ENCODE measurements around the gene IGSF9.

IGSF9 gene, protein sequence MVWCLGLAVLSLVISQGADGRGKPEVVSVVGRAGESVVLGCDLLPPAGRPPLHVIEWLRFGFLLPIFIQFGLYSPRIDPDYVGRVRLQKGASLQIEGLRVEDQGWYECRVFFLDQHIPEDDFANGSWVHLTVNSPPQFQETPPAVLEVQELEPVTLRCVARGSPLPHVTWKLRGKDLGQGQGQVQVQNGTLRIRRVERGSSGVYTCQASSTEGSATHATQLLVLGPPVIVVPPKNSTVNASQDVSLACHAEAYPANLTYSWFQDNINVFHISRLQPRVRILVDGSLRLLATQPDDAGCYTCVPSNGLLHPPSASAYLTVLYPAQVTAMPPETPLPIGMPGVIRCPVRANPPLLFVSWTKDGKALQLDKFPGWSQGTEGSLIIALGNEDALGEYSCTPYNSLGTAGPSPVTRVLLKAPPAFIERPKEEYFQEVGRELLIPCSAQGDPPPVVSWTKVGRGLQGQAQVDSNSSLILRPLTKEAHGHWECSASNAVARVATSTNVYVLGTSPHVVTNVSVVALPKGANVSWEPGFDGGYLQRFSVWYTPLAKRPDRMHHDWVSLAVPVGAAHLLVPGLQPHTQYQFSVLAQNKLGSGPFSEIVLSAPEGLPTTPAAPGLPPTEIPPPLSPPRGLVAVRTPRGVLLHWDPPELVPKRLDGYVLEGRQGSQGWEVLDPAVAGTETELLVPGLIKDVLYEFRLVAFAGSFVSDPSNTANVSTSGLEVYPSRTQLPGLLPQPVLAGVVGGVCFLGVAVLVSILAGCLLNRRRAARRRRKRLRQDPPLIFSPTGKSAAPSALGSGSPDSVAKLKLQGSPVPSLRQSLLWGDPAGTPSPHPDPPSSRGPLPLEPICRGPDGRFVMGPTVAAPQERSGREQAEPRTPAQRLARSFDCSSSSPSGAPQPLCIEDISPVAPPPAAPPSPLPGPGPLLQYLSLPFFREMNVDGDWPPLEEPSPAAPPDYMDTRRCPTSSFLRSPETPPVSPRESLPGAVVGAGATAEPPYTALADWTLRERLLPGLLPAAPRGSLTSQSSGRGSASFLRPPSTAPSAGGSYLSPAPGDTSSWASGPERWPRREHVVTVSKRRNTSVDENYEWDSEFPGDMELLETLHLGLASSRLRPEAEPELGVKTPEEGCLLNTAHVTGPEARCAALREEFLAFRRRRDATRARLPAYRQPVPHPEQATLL

DNA sequence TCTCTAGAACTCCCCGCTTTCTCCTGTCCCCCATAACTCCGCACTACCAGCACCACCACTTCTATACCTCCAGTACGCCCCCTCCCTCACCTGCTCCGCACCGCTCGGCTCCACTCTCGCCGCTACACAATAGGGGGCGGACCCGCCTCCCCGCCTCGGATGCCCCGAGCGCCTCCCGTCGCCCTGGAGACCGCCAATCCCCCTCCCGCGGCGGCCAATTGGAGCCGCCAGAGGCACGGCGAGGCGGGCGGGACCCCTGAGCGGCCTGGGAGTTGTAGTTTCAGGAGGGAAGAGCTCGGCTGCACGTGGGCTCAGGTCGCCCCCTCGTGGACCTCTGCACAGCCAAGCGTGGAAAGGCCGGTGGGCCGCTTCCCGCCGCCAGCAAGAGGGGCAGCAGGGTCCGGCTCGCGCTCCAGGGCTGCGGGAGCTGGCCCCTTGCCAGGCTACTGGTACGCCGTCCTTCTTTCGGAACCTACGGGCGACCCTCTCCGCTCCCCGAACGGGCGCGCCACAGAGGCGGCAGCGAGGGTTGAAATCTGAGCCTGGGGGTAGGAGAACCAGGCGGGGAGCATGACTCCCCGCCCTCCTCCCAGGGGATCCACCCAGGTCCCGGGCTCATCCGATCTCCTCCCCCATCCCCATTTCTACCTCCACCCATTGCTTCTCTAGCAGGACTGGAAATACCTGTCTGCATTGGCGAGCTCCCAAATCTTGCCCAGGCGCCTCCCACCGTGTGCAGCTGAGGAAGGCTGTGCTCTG lies at the start of gene IGSF9:
IGSF9 (minus strand) TSS at position 131 of the 759 bp plus-strand sequence. CDS start 2,159 bp downstream, outside the sequence.
- peak; percentile 98 for DNase-seq

DNA sequence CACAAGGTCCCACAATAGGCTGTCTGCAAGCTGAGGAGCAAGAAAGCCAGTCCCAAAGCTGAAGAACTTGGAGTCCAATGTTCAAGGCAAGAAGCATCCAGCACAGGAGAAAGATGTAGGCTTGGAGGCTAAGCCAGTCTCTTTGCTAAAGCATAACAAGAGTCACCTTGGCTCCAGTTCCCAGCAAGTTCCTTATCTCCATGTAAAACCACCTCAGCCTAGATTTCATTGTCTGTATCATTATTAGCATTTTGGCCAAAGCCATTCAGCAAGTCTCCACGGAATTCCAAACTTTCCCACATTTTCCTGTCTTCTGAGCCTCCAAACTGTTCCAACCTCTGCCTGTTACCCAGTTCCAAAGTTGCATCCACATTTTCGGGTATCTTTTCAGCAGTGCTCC lies 49.5 kb upstream of the IGSF9 start:
- no peak for DNase-seq

DNA sequence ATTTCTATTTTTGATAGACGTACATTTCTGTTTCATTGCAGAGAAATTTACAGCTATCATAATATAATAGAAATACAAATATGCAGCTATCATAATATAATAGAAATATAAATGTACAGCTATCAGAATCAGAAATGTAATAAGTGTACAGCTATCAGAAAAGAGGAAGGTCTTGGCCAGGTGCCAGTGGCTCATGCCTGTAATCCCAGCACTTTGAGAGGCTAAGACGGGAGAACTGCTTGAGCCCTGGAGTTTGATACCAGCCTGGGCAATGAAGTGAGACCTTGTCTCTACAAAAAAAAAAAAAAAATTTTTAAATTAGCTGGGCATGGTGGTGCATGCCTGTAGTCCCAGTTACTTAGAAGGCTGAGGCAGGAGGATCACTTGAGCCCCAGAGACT lies 48.5 kb upstream of the IGSF9 start:
- DNase-seq, result no peak

DNA sequence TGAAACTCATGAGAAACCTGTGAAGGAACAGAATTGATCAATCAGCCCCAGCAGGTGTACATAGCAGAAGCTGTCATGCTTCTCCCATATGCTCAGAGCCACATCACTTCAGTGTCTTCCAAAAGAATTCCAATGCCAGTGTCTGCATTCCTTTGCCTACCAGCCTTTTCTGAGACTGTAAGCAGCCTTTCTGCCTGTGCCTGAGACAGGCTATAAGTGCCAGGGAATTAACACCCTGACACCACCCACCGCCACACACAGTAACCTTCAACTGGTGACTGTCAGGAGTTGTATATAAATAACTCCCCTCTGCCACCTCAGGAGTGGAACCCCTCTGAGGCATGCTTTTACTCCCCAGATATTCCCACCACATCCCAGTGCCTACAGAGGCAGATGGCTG lies 46.7 kb upstream of the IGSF9 start:
- no peak for DNase-seq

DNA sequence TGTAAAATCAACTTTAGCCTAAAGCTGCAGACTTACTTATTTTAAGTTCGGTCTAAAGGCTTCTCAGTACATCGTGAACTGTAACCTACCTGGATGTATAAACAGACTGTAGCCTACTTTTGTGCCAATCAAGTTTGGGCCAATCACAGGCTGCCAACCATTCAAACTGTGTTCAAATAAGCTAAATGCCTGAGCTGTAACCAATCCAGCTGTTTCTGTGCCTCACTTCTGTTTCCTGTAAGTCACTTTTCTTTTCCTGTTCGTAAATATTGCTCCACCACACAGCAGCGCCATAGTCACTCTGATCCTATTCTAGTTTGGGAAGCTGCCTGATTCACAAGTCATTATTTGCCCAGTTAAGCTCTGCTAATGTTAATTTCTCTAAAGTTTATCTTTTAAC lies 46.1 kb upstream of the IGSF9 start:
- no peak for DNase-seq

DNA sequence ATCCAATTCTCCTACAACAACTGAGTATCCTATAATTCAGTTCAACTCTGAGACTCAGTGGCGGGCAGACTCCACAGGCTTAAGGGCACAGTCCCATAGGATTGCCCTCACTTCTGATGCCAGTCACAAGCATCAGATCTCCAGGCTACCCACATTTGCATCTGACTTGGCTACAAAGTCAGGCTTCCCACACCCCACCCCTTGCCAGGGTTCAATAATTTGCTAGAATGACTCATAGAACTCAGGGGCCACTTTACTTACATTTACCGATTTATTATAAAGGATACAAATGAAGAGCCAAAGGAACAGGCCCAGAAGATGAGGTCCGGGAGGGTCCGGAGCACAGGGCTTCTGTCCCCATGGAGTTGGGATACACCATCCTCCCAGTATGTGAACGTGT lies 44.6 kb upstream of the IGSF9 start:
- DNase-seq, result no peak

DNA sequence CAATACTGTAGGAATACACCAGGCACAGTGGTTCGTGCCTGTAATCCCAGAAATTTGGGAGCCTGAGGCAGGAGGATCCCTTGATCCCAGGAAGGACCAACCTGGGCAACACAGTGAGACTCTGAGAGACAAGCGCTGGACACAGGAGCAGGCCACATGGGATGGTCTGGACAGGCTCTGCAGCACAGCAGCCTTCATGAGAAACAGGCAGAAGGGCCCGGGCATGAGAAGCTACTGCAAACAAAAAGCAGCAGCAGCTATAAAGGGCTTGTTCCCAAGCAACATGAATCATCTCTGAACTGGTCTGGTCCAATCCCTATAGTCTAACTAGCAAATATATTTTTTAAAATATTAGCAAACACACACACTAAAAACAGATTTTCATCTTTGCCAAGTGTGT lies 44.2 kb upstream of the IGSF9 start:
- DNase-seq, result no peak

DNA sequence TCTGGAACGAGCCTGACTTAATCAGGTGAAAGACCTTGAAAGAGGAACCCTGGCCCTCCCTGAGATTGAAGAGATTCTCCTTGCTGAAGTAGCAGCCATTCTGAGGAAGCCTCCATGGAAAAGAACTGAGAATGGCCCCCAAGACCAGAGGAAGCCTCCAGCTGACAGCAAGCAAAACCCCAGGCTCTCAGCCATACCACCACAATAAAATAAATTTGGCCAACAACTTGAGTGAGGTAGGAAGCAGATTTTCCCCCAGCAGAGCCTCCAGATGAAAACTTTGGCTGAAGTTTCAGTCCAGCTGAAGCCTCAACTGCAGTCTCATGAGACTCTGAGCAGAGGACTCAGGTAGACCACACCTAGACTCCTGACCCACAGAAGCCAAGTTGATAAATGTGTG lies 42.6 kb upstream of the IGSF9 start:
- DNase-seq, result no peak

DNA sequence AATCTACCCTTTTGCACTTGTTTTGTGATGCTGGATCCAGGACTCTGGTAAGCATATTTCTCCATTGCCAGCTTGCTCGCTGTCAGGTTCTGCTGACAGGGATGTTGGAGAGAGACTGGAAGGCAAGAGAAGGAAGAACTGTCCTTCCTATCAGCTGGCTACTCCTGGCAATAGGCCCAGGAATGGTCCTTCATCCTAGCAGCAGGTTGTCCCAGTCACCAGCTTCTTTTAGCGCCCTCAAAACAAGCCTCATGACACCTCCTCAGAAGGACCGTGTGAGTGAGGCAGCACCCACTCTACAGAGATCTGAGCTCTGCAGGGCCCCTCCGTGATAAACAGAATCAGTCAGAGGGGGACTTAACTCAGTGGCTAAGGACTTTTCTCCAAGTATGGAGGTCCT lies 41.8 kb upstream of the IGSF9 start:
- no peak for DNase-seq

DNA sequence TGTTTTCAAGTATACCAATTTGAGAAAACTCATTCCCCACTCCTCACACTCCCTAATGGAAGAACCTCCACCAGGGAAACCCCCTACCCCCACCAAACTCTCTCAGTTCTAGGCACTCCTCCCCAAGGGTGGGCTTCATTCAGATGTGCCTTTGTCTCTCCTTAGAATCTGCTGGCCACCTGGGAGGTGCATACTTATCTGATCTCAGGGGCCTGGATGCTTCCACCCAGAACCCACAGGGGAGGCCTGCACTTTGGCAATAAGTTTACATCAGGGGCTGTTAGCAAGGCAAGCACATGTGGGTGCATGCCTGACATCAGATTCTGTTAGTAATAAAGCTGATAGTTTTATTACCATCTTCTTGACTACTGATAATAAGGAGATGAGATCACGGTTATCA lies 41.1 kb upstream of the IGSF9 start:
- DNase-seq, result no peak

DNA sequence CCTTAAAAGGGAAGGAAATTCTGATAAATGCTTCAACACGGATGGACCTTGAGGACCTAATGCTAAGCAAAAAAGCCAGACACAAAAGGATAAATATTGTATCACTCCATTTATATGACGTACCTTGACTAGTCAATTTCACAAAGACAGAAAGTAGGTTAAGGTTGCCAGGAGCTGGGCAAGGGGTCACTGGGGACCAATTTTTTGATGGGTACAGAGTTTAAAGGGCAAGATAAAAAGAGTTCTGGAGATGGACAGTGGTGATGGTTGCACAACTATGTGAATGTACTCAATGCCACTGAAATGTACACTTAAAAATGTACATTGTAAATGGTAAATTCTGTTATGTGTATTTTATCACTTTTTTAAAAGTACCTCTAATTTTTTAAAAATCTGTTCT lies 40.7 kb upstream of the IGSF9 start:
- no peak for DNase-seq

DNA sequence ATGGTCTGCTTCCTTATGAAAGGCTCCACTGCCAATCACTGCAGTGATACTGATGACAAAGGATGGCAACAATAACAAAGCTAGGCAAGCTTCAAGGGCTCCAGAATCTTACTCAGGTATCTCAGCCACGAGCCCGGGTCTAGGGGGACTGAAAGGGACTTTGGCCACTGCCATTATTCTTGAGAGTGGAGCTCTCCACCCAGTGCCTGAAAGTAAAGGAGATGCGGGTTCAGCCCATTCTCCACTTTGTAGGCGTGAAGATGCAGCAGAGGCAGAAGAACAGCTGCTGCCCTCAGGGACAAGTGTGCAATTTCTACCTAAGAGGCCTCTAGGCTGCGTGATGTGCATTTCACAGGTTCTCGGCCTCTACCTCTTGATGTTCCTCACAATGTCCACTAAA lies 40.1 kb upstream of the IGSF9 start:
- DNase-seq, result no peak

DNA sequence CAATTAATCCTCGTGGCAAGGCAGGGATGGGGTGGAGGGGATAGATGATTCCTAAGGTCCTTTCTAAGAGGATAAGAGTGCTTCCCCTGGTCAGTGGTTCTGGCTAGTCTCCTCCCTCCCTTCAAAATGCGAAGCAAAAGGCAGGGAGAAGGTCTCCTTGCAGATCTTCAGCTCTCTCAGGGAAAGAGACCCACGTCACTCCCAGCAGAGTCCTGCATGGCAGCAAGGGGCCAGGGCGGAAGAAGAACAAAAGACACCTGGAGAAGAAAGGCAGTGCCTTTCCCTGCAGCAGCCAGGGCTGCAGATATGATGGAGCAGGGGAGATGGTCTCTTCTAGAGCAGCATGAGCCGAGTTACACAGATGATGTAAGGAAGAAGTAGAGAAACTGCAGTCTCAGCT lies 38.3 kb upstream of the IGSF9 start:
- no peak for DNase-seq

DNA sequence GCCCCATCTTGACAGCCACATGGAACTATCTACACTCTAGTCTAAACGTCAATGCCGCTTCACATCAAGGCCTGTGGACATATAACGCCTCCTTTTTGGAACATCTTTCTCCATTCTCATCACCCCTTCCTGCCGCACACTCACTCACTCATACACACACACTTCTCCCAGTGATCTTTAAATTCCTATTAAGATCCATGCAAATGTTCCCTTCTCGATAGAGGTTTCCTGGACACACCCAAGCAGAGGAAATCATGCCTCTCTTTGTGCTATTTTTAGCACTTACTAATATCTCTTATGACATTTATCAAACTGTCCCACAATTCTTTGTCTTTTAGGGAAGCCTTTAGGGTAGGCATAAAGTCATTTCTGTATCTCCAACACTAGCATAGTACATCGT lies 36.9 kb upstream of the IGSF9 start:
- DNase-seq, result no peak

DNA sequence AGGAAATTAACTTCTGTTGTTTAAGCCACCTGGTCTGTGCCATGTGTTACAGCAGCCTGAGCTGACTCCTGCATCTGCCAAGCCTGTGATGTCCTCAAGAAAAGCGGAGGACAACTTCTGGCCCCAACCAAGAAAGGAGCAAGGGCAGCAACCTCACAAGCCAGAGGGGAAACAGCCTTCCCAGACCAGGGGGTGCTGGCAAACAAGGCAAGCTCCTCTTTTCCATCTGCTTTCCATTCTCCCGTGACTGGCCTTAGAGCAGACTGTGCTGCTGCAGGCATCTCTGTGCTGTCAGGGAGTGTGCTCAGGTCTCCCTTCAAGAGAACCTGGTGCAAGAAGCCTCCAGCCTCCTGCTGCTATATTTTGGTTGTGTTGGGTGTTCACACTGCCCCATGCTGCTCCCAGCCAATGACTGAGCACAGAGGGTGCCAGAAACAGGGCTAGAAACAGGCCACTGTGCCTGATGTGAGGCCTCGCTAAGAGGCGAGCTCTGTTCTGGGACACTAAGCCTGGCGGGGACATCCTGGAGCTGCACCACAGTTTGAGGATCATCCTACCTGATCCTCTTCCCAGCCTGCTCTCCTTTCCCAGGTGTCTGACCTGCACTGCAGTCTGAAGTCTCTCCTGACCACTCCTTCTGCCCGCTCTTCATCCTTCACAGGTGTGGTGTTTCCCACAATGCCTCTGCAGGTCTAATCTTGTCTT lies 36.1 kb upstream of the IGSF9 start:
- no peak for DNase-seq

DNA sequence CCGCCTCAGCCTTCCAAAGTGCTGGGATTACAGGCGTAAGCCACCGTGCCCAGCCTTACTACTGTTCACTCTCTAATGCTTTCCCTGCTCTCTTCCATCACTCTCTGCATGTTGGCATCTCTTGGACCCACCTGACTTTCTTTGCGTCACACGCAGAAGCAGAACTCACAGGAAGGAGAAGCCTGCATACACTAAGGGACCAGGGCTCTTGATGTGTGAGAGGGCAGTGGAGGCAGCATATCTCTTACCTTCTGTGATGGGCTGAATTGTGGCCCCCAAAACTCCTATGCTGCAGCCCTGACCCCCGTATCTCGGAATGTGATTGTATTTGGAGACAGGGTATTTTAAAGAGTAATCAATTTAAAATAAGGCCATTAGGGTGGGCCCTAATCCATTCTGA lies 35.4 kb upstream of the IGSF9 start:
- DNase-seq, result no peak

DNA sequence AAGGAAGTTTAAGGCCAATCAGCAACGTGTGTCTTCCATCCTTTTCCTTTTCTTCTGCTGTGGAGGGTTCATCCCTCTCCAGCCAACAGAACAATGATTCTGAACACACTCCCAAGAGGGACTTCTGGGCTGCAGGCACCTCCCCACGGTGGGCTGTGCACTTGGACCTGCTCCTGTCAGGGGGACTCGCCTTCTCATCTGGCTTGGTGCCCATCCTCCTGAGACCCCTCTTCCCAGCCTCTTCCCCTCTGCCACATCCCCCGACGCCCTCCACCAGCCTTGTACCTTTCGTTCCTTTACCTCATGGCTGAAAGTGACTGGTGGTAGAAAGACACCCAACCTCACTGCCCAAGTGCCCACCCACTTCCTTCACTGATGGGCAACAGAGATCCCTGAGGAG lies 34.7 kb upstream of the IGSF9 start:
- DNase-seq, result no peak

DNA sequence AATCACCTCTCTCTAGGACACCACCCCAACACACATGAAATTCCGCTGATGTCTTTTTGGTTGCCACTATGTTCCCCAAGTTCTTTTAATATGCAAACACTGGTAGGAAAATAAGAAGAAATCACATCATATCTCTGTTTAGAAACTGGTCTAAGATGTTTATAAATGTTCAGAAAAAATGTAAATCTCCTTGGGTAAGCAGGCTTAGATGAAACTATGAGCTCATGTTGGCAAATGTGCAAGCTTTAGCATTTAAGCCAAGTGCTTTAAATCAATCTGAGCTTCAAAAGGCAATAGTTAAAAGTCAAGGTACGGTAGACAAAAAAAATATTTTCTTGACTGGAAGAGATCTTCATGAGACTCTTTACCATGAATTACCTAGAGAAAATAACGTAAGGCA lies 33.8 kb upstream of the IGSF9 start:
- DNase-seq, result no peak

DNA sequence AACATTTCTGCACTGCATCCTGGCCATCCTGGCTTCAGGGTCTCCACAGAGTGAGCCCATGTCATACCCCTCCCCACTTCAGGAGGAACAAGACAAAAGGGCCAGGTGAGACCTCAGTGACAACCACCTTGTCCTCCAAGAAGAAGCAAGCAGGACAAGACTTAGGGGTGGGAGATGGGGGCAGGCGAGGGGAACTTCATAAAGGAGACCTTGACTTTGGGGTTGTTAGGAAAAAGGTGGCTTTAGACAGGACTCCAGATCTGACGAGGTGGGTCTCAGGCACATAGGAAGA lies 32.6 kb upstream of the IGSF9 start:
- DNase-seq, result no peak

DNA sequence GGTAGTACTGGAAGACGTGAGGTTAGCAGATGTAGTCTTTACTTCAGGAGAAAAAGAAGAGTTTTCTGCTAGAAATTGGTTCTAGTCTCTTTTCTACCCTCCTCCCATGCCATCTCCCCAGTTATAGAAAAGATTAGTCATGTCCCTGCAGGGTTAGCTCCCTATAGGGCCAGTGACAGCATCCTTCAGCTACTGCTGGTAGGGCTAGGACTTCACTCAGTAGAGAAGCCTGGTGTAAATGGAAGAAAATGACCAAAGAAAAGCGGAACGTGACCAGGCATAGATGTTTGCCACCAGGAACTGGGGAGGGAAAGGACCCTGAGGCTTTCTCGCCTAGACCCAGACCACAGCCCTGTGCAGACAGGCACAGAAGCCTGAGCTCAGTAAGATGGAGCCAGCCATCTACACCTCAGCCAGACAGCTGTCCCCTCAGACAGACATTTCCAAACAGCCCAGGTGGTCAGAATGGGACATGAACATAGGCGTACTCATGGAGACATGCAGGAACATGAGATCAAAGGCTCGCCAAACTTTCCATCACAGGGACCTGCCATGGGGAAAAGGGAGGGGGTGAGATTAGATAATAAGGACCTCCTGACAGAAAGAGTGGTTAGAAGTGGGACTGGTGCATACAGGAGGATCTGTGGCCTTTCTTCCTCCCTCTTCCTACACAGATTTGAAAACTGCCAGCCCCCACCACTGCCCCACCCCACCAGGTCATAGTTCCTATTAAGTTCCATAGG lies 32.1 kb upstream of the IGSF9 start:
- DNase-seq, result no peak

DNA sequence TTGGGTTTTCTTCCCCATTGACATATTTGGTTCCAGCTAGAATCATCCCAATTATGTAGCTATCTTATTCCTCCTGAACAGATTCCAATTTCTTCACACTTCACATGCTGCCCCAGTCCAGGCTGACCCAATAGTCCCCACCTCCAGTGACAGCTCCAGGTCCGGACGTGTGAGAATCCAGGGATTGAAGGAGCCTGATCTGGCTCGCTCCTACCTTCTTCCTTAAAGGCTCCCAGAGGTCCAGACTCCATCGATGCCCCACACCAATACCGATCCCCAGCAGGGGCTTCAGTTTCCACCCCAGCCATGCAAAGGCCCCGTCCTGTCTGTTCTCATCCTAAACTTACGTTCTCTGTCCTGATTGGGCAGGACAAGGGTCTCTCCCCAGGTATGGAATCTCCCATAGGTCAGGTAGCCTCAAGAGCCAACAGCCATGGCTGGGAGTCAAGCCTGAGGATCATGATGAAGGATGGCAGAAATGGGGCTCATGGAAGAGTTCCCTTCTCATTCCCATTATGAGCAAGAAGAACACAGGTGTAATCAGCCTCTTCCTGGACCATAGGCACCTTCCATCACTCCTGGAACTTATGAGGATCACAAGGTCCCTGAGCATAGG lies 29.0 kb upstream of the IGSF9 start:
- DNase-seq, result no peak
